ENCODE results near the gene ZXDC.

Gene ZXDC

DNA sequence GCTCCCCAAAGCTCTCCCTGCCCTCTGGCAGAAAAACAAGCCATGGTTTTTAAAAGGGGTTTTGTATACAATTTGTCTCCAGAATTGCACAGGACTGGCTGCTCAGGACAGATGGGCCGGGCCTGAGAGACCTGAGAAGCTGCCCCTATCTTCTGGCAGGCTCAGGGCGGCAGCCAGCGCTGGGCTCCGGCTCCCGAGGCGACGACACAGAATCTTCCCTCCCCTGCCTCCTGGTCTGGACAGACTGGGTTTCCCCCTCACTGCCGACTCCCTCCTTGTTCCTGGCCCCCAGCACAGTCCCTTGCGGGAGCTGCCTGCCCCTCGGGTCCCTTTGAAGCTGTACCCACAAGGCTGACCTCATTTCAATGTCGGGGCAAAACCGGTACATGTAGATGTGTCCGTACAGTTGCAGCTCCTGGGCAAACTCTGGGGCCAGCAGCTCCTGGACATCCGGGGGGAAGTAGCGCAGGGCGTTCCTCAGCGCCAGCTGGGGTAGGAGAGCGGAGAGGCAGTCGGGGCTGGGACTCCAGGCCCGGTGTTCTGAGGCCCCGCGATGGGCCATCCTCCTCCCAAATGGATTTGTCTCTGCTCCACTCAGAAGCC lies 34.7 kb upstream of the ZXDC start:
- no peak for DNase-seq

DNA sequence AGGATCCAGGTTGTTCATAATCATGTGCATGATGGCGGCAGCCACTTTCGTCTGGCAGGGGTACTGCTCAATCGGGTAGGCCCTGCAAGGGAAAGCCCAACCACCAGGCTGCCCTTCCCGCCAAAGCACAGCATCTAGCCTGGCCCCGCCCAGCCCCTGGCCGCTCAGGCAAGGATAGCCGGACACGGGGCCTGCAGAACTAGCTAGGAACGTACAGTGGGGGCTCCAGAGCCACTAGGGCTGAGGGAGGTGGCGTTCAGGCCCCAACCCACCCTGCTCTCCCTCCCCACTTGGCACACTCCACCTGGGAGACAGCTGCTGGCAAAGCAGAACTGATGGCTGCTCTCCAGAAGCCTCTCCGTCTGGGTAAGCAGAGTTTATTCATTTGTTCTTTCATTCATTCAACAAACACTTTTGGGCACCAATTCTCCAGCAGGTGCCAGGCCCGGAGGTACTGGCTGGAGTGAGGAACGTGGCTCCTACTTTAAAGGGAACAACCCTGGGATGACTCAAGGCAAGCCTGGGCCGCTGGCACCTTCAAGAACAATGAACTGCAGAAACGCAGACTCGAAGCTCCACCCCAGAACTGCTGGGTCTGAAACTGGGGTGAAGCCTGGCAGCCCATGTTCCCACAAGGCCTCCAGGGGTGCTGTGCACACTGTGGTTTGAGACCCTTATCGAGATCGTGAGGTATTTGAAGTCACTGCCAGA lies 34.1 kb upstream of the ZXDC start:
- DNase-seq, result no peak

DNA sequence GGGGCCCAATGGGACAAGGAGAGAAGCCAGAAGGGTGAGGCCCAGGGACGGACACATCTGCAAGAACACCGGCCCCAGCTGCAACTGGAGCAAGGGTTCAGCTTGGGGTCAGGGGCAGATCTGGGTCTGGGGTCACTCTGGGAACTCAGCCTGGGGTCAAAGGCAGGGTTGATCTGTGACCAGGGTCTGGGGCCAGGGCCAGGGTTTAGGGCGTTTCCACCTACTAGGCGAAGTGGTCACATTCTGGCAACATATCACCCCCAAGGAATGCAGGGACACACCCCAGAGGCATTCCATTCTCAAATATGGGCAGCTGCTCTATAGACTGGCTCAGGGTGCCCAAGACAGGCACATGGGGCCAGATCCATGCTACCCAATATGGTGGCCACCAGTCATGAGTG lies 32.9 kb upstream of the ZXDC start:
- DNase-seq, result no peak

DNA sequence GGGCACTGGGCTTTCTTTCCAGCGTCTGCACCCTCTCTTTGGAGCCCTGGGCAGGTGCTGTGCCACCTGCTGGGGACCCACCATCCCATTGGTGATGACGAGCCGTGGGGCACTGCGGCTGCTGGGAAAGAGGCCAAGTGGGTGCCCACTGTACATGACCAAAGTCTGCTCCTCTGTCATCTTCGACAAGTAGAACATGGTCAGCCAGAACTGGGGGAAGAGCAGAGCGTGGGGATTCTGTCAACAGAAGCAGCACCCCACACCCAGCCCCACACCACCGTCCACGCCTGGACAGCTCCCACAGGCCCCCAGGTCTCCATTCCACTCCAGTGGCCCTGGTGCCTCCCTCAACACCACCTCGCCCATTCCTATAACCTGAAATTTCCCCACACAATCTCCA lies 32.2 kb upstream of the ZXDC start:
- no peak for DNase-seq

DNA sequence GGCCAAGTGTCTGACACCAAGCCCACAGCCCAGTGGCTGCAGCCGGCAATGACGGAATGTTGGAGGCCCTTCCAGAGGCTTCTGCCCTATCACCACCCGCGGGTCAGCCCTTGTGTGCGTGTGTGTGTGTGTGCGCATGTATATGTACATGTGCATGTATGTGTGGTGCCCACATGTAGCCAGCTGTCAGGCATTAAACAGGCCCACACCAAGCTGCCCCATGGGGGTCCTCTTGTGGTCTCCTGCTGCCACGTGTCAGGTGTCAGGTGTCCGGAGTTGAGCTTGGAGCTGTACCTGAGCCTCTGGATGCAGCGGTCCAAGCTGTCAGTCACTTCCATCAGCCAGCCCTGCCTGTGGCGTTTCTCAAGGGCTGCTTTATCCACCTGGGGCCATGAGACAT lies 28.0 kb upstream of the ZXDC start:
- DNase-seq, result no peak

DNA sequence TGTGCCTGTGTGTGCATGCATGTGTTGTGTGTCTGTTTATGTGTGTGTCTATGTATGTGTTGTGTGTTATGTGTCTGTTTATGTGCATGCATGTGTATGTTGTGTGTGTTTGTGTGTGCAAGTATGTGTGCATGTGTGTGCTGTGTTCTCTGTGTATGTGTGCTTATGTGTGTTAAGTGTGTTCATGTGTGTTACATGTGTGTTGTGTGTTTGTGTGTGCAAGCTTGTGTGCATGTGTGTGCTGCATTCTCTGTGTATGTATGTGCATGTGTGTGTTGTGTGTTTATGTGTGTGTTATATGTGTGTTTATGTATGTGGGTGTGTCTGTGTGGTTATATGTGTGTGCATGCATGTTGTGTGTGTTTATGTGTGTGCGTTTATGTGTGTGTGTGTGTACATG lies 27.0 kb upstream of the ZXDC start:
- DNase-seq, result no peak

DNA sequence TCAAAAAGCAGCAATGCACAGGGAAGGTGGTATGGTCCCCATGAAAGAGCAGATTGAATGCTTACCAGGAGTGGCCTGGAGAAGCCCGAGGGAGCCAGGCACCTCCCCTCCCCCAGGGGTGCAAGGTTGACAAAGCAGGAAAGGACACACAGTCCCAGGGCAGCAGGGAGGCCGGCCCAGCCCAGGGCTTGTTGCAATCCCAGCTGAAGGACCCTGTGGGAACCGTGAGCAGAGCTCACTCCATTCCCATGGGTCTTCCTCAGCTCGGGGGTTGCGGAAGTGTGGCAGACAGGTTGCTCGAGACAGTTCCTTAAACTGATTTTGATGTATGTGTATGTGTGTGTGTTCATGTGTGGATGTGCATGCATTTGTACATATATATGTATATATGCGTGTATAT lies 26.0 kb upstream of the ZXDC start:
- DNase-seq, result no peak

DNA sequence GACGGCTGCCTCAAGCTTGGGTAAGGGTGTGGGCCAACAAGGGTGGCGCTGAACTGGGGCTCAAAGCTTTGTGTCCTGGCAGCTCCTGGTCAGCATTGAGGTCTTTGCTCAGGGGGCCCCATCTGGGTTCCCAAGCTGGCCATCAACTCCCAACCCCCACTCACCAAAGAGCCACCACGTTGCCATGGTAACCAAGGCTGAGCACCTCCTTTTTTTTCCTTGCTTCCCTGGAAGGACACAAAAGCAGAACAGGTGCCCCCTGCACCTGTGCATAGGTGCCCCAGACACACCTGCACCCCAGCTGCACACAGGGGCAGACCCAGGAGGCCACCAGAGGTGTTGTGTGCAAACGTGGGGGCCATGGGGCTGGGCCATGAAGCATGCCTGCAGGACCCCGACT lies 25.4 kb upstream of the ZXDC start:
- no peak for DNase-seq

DNA sequence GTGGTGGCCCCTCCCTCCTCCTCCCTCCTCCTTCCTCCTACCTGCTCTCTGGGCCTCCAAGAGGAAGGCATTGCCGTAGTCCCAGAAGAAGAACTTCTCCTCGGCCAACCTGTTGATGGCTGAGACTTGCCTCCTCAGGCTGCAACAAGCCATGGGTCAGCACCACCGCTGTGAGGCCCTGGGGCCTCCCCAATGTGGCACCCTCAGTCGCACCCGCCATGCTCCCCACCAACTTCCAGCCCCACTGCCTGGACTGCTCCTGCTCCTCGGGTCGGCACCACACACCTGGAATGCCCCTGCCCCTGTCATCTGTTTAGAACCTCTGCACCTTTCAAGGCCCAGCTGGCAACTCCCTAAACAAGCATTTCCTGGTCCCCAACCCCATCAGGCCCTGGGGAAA lies 24.3 kb upstream of the ZXDC start:
- no peak for DNase-seq

DNA sequence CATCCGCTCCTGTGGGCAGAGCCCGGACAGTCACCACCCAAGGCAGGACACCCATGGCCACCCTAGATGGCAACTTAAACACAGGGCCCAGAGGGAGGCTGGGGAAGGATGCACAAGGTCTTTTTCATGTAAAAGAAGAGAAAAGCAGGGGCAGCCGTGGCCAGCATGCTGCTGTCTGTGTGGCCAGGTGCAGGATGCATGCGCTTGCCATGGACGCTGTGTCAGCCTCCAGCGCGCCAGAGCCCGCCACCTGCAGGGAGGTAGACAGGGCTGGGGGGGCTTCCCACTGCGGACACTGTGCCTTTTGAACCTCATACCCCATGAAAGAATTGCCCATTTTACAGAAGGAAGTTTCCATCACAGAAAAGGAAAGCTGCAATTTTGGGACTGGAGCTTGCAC lies 23.7 kb upstream of the ZXDC start:
- DNase-seq, result no peak

DNA sequence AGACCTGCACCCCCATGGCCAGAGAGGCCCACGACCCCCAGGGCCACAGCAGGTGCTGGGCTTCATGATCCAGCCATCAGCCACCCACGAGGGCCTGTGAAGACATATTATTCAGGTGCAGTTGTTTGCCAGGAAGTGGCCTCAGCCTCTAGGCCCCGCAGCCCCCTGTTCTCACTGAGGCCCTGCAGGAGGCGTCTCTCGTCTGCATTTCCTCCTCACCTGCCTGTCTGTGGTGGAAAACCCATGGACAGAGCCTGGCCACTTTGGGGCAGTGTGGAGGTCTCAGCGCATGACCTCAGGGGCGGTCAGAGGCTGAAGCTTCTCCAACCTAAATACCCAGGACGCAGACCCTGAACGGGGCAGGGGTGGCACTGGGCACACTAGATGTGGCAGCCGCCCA lies 23.2 kb upstream of the ZXDC start:
- DNase-seq, result no peak

DNA sequence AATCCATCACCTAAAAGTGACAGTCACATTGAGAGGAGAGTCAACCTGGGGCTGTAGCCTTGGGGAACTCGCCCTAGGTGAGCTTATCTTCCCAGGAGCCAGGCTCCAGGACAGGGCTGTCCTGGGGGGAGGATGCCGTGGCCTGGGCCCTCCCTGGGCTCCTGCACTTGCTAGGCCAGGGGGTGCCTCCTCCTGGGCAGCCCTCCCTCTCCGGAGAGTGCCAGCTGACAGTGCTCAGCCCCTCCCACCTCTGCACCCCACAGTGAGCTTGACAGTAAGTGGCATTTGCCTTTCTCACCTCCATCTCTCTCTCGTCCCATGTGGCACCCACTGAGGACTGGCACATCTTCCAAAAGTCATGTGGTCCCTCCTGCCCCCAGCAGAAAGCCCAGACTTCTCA lies 22.8 kb upstream of the ZXDC start:
- no peak for DNase-seq

DNA sequence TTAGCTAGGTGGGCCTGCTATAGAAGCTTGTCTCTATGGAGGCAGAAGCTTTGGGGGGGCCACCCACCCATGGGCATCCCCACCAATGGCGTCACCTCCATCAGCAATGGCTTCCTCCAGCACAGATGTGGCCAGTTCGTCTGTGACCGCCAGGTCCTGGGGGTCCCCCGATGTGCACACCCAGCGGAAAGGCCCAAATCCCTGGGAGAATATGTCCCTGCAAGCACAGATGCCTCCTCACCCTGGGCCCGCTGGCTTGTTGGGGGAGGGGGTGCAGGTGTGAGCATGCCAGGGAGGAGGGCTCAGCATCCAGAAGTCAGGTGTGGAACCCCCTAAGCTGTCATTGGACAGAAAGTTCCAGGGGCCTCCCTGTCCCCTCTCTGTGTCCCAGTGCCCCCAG lies 22.3 kb upstream of the ZXDC start:
- DNase-seq, result no peak

DNA sequence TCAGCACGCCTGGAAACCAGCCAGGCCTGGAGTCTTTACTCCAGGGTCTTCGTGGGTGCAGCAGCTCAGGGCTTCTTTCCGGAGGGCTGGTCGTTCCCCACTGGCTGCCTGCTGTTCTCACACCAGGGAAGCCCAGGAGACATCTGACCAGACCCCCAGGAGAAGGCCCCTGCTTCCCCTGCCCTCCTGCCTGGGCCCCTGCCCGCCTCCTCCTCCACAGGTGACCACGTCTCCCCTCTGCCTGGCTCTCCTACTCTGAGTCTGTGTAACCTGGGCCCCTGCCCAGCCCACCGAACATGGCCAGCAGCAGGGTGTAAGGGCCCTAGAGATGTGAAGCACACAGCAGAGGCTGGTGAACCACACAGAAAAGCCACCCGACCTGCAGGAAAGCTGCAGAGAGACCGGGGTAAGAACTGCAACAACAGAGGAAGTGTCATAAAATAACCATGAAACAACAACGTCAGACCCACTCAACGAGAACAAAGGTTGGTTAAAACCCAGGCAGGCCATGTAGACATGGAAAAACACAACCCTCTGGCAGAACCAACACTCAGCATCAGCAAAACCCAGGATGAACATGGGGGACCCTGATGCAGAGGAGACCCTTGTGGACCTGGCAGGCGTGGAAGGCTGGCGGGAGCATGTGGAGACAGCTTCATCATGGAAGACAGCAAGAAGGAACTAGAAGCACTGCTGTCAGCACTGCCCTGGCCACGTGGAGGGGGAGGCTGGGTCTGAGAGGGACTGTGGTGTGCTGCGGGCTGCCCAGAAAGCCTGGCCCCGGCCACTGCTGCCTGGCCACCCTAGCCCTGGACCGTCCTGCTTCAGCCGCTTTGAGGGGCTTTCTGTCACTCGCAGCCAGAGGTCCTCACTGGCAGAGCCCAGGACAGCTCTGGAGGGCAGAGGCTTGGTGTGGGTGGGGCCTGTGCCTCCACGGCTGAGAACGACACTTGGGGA lies 21.5 kb upstream of the ZXDC start:
- no peak for DNase-seq

DNA sequence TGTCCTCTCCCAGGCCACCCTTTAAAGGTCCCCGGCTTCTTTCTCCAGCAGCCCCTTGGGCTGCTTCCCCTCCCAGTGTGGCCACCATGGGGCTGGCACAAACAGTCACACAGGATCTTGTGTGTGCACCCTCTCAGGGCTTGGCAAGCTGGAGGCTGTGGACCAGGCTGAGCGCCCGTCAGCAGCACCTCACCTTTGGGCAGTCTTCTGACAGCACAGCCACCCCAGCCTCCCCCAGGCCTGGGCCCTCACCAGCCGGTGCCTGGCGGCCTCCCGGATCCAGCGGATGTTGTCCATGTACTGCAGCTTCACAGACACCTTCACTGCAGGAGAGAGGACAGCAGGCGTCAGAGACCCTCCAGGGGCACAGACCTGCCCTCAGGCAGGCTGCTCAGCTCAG lies 20.1 kb upstream of the ZXDC start:
- no peak for DNase-seq

DNA sequence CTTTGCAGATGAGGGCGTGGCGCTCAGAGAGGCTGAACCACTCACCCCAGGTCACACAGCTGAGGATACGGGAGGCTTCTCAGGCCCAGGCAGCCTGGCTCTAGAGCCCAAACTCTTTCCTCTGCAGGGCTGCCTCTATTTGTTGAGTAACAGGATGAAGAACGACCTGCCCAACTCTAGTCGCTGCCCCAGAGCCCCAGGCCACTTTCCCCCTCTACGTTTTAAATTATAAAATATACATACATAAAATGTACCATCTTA lies 19.2 kb upstream of the ZXDC start:
- DNase-seq, result no peak

DNA sequence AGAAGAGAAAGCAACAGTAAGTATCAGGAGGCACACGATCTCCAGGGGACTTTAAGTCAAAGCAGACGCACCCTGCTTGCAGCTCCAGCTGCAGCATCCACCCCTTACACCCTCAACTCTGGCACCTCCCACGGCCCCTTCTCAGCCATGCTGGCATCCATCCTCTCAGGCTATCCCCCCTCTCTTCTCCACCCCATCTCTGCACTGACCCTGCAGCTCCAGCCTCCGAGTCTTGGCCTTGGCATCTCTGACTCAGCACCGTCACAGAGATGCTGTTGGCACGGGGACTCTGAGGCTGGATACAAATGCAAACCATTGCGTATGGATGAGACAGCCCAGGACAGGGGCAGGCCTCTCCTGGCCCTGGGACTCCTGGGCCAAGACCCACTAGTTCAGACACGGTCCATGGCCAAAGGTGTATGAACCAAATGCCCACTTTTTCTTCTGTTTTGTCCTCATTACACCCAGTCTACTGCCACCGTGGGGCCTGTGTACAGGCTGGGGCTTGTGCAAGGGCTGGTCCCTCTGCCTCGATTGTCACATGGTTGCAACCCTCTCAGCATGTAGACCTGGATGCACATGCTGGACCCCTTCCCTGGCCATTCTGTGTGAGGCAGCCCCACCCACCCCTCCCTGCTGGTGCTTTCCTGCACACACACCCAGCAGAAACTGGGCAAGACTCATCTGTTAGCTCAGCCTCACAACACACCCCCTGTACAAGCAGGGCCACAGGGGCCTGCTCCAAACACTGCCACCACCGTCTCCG lies 18.7 kb upstream of the ZXDC start:
- DNase-seq, result no peak

DNA sequence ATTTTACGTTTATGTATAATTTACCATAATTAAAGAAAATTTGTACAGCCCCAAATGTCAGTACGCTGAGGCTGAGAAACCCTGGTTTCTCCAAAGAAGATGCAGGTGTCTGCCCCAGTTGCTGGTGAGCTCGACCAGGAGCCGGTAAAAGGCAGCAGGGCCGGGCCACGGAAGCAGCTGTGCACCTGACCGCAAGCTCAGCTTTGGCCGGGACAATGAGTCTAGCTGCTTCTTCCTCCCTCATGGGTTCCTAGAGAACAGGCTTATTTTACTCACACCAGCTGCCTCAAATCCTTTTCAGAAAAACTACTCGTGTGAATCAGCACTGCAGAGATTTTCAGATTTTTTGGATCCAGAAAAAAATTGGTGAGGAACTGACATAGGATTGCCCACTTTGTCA lies 18.0 kb upstream of the ZXDC start:
- no peak for DNase-seq

DNA sequence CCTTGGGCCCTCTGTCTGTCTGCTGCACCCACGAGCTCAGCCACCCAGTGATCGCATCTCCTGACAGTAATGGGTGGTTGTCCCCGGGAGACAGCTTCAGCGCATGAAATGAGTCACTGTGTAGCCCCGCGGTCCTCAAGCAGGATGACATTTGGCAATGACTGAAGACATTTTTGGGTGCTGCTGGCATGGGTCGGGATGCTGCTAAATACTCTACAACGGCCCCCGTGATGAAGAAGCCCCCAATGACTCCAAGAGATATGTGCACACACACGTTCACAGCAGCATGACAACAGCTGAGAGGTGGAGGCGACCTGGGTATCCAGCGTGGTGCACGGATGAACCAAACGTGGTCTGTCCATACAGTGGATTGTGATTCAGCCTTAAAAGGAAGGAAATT lies 17.4 kb upstream of the ZXDC start:
- no peak for DNase-seq

DNA sequence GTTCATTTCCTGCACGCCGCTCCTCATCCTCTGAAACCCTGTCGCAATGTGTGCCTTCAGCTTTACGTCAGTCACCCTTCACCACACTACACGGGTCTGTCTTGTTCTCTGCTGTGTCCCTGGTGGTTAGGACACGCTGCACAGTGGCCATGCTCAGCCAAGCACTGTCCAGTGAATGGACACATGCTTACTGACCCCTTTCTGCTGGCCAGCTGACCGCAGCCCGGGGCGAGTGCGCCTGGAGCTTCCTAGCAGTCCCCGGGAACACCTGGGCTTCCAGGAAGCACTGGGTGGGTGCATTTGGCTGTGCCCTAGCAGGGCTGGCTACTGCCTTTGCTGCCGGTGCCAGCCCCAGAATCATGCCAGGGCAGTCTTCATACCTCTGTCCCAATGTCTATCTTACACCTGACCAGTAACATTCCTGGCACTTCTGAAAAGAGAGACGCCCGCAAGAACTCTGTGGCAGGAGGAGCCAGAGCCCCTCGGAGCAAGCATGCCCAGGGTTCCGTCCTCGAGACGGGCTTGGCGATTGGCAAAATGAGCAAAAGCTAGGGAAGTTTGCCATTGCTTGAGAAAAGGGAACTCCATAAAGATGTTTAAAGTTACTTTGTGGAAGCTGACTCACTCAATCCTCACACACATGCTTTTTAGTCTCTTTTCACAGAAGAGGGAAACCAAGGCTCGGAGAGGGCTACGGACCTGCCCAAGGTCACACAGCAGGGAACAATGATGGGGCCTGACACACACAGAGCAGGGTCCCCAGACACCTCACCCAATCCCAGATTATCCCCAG lies 15.7 kb upstream of the ZXDC start:
- DNase-seq, result no peak

DNA sequence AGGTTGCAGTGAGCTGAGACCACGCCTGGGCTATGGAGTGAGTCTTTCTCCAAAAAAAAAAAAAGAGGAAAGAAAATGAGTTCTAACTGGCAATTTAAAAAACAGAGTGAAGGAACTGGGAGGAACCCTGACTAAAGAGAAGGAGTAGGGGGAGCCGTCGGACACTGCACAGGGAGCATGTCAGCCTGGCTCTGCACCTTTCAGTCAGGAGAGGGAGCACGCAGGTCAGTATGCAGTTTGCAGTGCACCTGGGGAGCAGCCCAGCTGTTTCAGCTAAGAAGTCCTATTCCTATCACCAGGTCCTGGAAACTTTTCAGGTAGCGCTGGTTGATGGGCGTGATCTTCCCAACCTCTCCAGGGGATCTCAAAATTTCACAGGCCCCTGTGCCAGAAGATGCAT lies 14.9 kb upstream of the ZXDC start:
- DNase-seq, result no peak

DNA sequence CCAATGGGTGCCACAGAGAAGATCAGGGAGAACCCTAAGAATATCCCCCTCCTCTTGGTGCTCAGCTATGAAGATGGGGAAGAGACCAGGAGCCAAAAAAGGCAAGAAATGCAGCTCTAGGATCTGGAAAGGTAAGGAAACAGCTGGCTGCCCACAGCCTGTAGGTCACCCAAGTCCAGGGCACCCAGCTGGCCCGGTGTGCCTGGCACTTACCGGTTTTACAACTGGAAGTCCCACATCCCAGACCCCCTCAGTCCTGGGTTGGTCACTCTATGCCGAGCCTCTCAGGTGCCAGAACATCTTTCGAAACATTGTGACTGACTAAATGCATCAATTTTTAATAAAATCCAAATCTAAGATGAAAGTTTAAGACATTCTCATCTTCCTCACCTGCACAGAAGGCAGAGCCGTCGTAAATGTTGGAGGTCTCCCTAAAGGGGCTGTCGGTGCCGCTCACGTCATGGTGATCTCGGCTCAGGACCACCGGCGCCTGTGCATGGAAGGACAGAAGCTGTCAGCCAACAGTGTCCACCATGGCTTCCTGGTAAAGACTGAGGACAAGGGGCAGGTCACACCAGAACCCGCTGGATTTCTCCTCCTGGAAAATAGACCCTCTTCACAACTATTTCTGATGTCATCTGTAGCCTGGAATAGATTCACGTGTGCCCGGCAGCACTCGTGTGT lies 13.3 kb upstream of the ZXDC start:
- DNase-seq, result no peak

Data from NCI-H510A (cell line).